ENCODE measurements around the gene ZDHHC18. TPM values are rescaled to one million over a fixed set of nuclear protein-coding genes. Genes with fewer than 3 reads are reported as not detected.

Gene ZDHHC18
- total RNA-seq, 1 donor from 2014 or later: 30.3 TPM

DNA sequence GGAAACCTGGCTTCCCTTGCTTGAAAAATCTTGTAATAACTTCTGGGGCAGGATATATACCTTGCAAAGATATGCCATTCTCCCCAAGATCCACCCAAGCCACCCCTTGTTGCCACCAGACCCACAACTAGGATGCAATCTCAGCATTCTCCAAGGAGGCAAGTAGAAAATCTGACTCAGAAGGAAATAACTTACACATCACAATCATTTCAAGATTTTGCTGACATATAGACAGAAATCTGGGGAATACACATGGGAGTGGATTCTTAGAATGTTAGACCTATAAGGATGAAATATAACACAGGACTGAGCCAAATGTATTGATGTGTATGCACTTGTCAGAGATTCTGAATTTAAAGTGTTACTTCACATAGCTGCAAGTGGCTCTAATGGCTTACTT lies 14.8 kb upstream of the ZDHHC18 start:
- no peaks in the 10 kb centered on the region for H3K9me3 Mint-ChIP-seq
- peaks cover 4% of the 10 kb centered on the region for H3K27me3 Mint-ChIP-seq
- H3K36me3 Mint-ChIP-seq (ENCODE audit: low read depth): no peaks in the 10 kb centered on the region
- no peak overlapping the region for H3K27ac Mint-ChIP-seq
- CTCF ChIA-PET: interaction anchor here (0.7 to 5.1 kb wide), 6 partner anchors 9 to 210 kb away, joined by 3 to 48 read pairs (median 18); no protein-coding TSS in a partner anchor
- H3K4me3 Mint-ChIP-seq: no peak overlapping the region
- TF ChIP-seq, protein P1, sequence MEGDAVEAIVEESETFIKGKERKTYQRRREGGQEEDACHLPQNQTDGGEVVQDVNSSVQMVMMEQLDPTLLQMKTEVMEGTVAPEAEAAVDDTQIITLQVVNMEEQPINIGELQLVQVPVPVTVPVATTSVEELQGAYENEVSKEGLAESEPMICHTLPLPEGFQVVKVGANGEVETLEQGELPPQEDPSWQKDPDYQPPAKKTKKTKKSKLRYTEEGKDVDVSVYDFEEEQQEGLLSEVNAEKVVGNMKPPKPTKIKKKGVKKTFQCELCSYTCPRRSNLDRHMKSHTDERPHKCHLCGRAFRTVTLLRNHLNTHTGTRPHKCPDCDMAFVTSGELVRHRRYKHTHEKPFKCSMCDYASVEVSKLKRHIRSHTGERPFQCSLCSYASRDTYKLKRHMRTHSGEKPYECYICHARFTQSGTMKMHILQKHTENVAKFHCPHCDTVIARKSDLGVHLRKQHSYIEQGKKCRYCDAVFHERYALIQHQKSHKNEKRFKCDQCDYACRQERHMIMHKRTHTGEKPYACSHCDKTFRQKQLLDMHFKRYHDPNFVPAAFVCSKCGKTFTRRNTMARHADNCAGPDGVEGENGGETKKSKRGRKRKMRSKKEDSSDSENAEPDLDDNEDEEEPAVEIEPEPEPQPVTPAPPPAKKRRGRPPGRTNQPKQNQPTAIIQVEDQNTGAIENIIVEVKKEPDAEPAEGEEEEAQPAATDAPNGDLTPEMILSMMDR (IDR thresholded peaks at IDR 0.05): no peak
- intact Hi-C loops (cut with micrococcal nuclease): no loop called here
- DNase-seq: no peak
- POLR2A ChIA-PET: interaction anchor here (0.7 to 1.5 kb wide), 4 partner anchors 9 to 45 kb away, joined by 3 to 11 read pairs (median 3); no protein-coding TSS in a partner anchor
- H3K4me1 Mint-ChIP-seq: peaks cover 4% of the 10 kb centered on the region
- ATAC-seq (ENCODE audit: low read depth): no peak

DNA sequence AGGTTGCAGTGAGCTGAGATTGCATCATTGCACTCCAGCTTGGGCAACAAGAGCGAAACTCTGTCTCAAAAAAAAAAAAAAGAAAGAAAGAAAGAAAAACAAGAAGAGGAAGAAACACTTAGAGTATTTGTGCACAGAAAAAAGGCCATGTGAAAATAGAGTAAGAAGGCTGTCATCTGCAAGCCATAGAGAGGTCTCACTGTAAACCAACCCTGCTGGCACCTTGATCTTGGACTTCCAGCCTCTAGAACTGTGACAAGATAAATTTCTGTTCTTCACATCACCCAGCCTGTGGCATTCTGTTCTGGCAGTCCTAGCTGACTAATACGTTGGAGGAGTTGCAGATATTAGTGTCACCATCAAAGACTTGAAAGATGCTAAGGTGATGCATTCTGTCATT lies 12.1 kb upstream of the ZDHHC18 start:
- TF ChIP-seq, protein P1 (IDR thresholded peaks at IDR 0.05): no peak
- intact Hi-C loops (cut with micrococcal nuclease): no loop called here
- Mint-ChIP-seq H3K36me3 (ENCODE audit: low read depth) (no peaks in the 10 kb centered on the region), H3K4me3 (no peak overlapping the region), H3K27me3 (peaks cover 4% of the 10 kb centered on the region), H3K4me1 (peaks cover 7% of the 10 kb centered on the region), H3K27ac (no peak overlapping the region), H3K9me3 (no peaks in the 10 kb centered on the region)
- DNase-seq (no peak), ATAC-seq (ENCODE audit: low read depth) (no peak)
- ChIA-PET POLR2A (interaction anchor here (0.6 kb wide), 1 partner anchor 188 kb away, joined by 3 read pairs; no protein-coding TSS in a partner anchor), CTCF (no interaction called here)

DNA sequence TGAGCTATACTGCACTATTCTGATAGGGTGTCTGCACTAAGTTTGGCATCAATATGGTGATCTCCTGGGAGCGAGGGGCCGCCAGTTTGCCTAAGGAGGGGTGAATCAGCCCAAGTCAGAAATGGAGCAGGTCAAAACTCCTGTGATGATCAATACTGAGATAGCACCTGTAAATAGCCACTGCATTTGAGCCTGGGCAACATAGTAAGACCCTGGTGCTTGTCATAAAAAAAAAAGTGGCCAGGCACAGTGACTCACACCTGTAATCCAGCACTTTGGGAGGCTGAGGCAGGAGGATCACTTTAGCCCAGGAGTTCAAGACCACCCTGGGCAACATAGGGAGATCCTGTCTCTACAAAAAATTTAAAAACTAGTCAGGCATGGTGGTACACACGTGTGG lies 11.6 kb upstream of the ZDHHC18 start:
- Mint-ChIP-seq H3K9me3 (no peaks in the 10 kb centered on the region), H3K4me1 (peaks cover 7% of the 10 kb centered on the region), H3K4me3 (no peak overlapping the region), H3K36me3 (ENCODE audit: low read depth) (no peaks in the 10 kb centered on the region), H3K27me3 (peaks cover 4% of the 10 kb centered on the region), H3K27ac (no peak overlapping the region)
- ChIA-PET POLR2A (no interaction called here), CTCF (no interaction called here)
- TF ChIP-seq, protein P1 (IDR thresholded peaks at IDR 0.05): no peak
- ATAC-seq (ENCODE audit: low read depth): no peak
- no peak for DNase-seq
- intact Hi-C loops (cut with micrococcal nuclease): no loop called here

DNA sequence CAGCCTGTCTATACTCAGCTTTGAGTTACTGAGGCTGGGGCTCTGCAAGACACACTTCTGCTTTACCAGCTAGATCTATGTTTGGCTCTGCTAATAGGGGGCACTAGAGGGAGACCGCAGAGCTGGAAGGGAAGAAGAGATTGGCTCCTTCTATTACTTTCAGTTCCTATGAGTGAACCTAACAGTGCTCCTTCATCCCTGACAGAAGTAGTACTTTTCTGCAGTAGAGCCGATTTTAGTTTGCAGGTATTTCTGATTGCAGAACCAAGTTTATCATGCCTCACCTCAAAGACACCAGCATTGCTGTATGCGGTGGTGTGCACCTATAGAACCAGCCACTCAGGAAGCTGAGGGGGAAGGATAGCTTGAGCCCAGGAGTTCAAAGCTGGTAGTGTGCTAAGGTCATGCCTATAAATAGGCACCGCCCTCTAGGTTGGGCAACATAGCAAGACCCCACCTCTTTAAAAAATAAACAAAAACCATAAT lies 5.7 kb upstream of the ZDHHC18 start:
- H3K4me3 Mint-ChIP-seq: peak overlapping the region; percentile 55
- ChIA-PET POLR2A (interaction anchor here (0.5 to 2.4 kb wide), 12 partner anchors 9 to 1423 kb away, joined by 3 to 40 read pairs (median 6); partner anchors contain the start of genes GPATCH3, GPN2 and HMGN2), CTCF (interaction anchor here (0.8 to 3.0 kb wide), 10 partner anchors 8 to 69 kb away, joined by 3 to 47 read pairs (median 8); partner anchors contain the start of genes GPN2 and PIGV)
- intact Hi-C loops (cut with micrococcal nuclease): loop anchor here (1.0 to 2.0 kb wide), 3 partner anchors 12 to 278 kb away; no protein-coding TSS in a partner anchor
- DNase-seq (no peak), ATAC-seq (ENCODE audit: low read depth) (peak; percentile 100)
- H3K4me1 Mint-ChIP-seq: peaks cover 28% of the 10 kb centered on the region
- H3K9me3 Mint-ChIP-seq: no peaks in the 10 kb centered on the region
- TF ChIP-seq, protein P1 (IDR thresholded peaks at IDR 0.05): no peak
- H3K27me3 Mint-ChIP-seq: peaks cover 3% of the 10 kb centered on the region
- no peaks in the 10 kb centered on the region for H3K36me3 Mint-ChIP-seq (ENCODE audit: low read depth)
- H3K27ac Mint-ChIP-seq: peak overlapping the region; percentile 81

DNA sequence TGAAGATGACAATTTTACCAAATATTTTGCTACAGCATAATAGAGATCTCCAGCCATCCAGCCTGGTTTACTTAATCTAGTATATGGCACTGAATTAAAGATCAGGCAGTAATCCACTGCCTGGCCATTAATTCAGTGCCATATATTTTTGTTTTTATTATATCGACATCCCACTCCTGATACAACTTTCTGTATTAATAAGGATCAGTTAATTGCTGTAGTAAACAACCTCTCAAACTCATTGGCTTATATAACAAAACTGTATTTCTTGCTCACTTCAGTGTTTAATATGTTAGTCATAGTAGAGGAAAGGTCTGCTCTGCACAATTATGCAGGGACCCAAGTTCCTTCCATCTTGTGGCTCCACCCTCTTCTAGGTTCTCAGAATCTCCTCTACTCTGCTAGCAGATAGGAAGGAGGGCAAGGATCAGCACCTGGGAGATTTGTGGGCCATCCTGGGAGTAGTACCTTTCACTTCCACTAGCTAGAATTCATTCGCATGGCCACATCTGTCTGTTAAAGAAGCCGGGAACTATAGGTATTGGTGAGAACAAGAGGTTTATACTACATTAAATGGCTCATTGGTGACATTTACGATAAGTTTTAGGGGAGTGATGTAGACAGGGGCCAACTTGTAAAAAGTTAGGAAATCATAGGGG lies 3.6 kb upstream of the ZDHHC18 start:
- Mint-ChIP-seq H3K27me3 (no peaks in the 10 kb centered on the region), H3K4me1 (peaks cover 41% of the 10 kb centered on the region), H3K4me3 (no peak overlapping the region), H3K9me3 (no peaks in the 10 kb centered on the region), H3K36me3 (ENCODE audit: low read depth) (peaks cover 2% of the 10 kb centered on the region), H3K27ac (no peak overlapping the region)
- intact Hi-C loops (cut with micrococcal nuclease): no loop called here
- no peak for ATAC-seq (ENCODE audit: low read depth)
- CTCF ChIA-PET: interaction anchor here (1.5 kb wide), 1 partner anchor 11 kb away, joined by 6 read pairs; no protein-coding TSS in a partner anchor
- TF ChIP-seq, protein P1 (IDR thresholded peaks at IDR 0.05): no peak
- DNase-seq: no peak
- POLR2A ChIA-PET: interaction anchor here (0.7 to 1.5 kb wide), 3 partner anchors 11 to 130 kb away, joined by 3 to 12 read pairs (median 3); no protein-coding TSS in a partner anchor
